Neural progenitor cell (in vitro differentiated cells): Measurements from ENCODE around the gene PQBP1. TPM values are rescaled to one million over a fixed set of nuclear protein-coding genes. Genes with fewer than 3 reads are reported as not detected.

Experiments used
- DNase-seq: peaks from one replicate; pipeline ENCODE4 v3.0.0-alpha.2; 2016; ENCODE audit warnings: low spot score
- H2AFZ ChIP-seq: fragments of 200-600 bp; sonication (generic); replicated peaks from 2 replicates; pipeline ENCODE4 v1.6.1; 2016; ENCODE audit warnings: antibody characterized with exemption
- H3F3A ChIP-seq: fragments of 200-600 bp; sonication (generic); 2 replicates; pipeline ENCODE4 v1.6.1; 2016; ENCODE audit warnings: antibody characterized with exemption, low read depth
- H3K27ac ChIP-seq: fragments of 200-600 bp; sonication (generic); 2 replicates; pipeline ENCODE4 v1.5.1; 2016; ENCODE audit warnings: mild to moderate bottlenecking
- H3K27me3 ChIP-seq: fragments of 200-600 bp; sonication (generic); 2 replicates; pipeline ENCODE4 v1.6.1; 2016; ENCODE audit warnings: mild to moderate bottlenecking, moderate library complexity
- H3K36me3 ChIP-seq: fragments of 200-600 bp; sonication (generic); 2 replicates; pipeline ENCODE4 v1.5.1; 2016
- H3K4me1 ChIP-seq: fragments of 200-600 bp; sonication (generic); 2 replicates; pipeline ENCODE4 v1.6.1; 2016; ENCODE audit warnings: mixed run types
- H3K4me2 ChIP-seq: fragments of 200-600 bp; sonication (generic); 2 replicates; pipeline ENCODE4 v1.6.1; 2016
- H3K4me3 ChIP-seq: fragments of 200-600 bp; sonication (generic); 2 replicates; pipeline ENCODE4 v1.5.1; 2016
- H3K79me2 ChIP-seq: fragments of 200-600 bp; sonication (generic); 2 replicates; pipeline ENCODE4 v1.6.1; 2016; ENCODE audit warnings: low read depth
- H3K9ac ChIP-seq: fragments of 200-600 bp; sonication (generic); 2 replicates; pipeline ENCODE4 v1.6.1; 2016
- H3K9me3 ChIP-seq: fragments of 200-600 bp; sonication (generic); 2 replicates; pipeline ENCODE4 v1.5.1; 2016; ENCODE audit warnings: low read depth
- H4K20me1 ChIP-seq: fragments of 200-600 bp; sonication (generic); 2 replicates; pipeline ENCODE4 v1.6.1; 2016; ENCODE audit warnings: low read depth
- H3K27ac Mint-ChIP-seq: 3 replicates; pipeline ENCODE4 v1.8.0; 2021; ENCODE audit warnings: mixed read lengths
- H3K27me3 Mint-ChIP-seq: 2 replicates; pipeline ENCODE4 v1.8.0; 2022; ENCODE audit warnings: low read depth, mild to moderate bottlenecking, inconsistent platforms, moderate library complexity, mixed read lengths; ENCODE audit not compliant: insufficient read depth
- H3K36me3 Mint-ChIP-seq: 3 replicates; pipeline ENCODE4 v1.8.0; 2021; ENCODE audit warnings: mixed read lengths
- H3K4me1 Mint-ChIP-seq: 3 replicates; pipeline ENCODE4 v1.8.0; 2021; ENCODE audit warnings: mixed read lengths
- H3K4me3 Mint-ChIP-seq: 3 replicates; pipeline ENCODE4 v1.8.0; 2021; ENCODE audit warnings: mild to moderate bottlenecking, moderate library complexity, mixed read lengths
- H3K9me3 Mint-ChIP-seq: 3 replicates; pipeline ENCODE4 v1.8.0; 2020; ENCODE audit warnings: mixed read lengths
- CTCF ChIP-seq: fragments of 200-600 bp; sonication (generic); IDR thresholded peaks from 2 replicates; pipeline ENCODE4 v1.5.1; 2017; ENCODE audit warnings: antibody characterized with exemption, mild to moderate bottlenecking
- EZH2 ChIP-seq: fragments of 200-600 bp; sonication (generic); IDR thresholded peaks from 2 replicates; pipeline ENCODE4 v1.6.1; 2017; ENCODE audit warnings: antibody characterized with exemption, mild to moderate bottlenecking, moderate library complexity
- EZH2phosphoT487 ChIP-seq: fragments of 200-600 bp; sonication (generic); IDR thresholded peaks from 2 replicates; pipeline ENCODE4 v1.6.1; 2017; ENCODE audit warnings: antibody characterized with exemption
- total RNA-seq: library from RNA; depleted of rRNA; stranded (reverse); fragments of >200 nt; gene quantifications from 2 replicates; pipeline ENCODE4 v1.2.3, GENCODE V29; 2015; ENCODE audit warnings: low replicate concordance

Gene PQBP1
- total RNA-seq, 1 donor from 2014 or later: 26.9 TPM

- Histone ChIP-seq H3K36me3 (no peaks in the 10 kb centered on the region), H3F3A (peaks cover 3% of the 10 kb centered on the region), H3K4me2 (no peak overlapping the region), H3K79me2 (peaks cover 35% of the 10 kb centered on the region), H3K4me1 (no peaks in the 10 kb centered on the region), H3K4me3 (no peak overlapping the region), H4K20me1 (peaks cover 15% of the 10 kb centered on the region), H3K9ac (no peak overlapping the region), H3K27ac (no peak overlapping the region), H3K9me3 (no peaks in the 10 kb centered on the region), H3K27me3 (no peaks in the 10 kb centered on the region), H2AFZ (no peak overlapping the region)
- Mint-ChIP-seq H3K4me1 (no peaks in the 10 kb centered on the region), H3K27ac (no peak overlapping the region), H3K4me3 (peak overlapping the region; percentile 27), H3K36me3 (peaks cover 10% of the 10 kb centered on the region), H3K27me3 (peaks cover 2% of the 10 kb centered on the region), H3K9me3 (peaks cover 14% of the 10 kb centered on the region)
- TF ChIP-seq CTCF (no peak), EZH2 (no peak)
- no peak for DNase-seq
Measured at GRCh38 chrX:48934581-48935300, 37.0 kb downstream of the PQBP1 start.

GRCh38 chrX:48935301-48935670 is 37.6 kb downstream of the PQBP1 start:
- no peaks in the 10 kb centered on the region for H3K9me3 ChIP-seq
- H3K4me3 Mint-ChIP-seq: no peak overlapping the region

GRCh38 chrX:48936429-48937053 is 38.8 kb downstream of the PQBP1 start:
- Mint-ChIP-seq H3K4me1 (no peaks in the 10 kb centered on the region), H3K9me3 (peaks cover 10% of the 10 kb centered on the region), H3K27me3 (peaks cover 2% of the 10 kb centered on the region), H3K27ac (no peak overlapping the region), H3K36me3 (peaks cover 7% of the 10 kb centered on the region), H3K4me3 (no peak overlapping the region)
- Histone ChIP-seq H4K20me1 (peaks cover 15% of the 10 kb centered on the region), H3K27me3 (no peaks in the 10 kb centered on the region), H2AFZ (no peak overlapping the region), H3K27ac (no peak overlapping the region), H3K4me2 (peak overlapping the region; percentile 33), H3K79me2 (peaks cover 51% of the 10 kb centered on the region), H3F3A (peaks cover 3% of the 10 kb centered on the region), H3K36me3 (no peaks in the 10 kb centered on the region), H3K4me1 (no peaks in the 10 kb centered on the region), H3K9me3 (no peaks in the 10 kb centered on the region), H3K4me3 (no peak overlapping the region), H3K9ac (no peak overlapping the region)
- DNase-seq: no peak
- TF ChIP-seq CTCF (no peak), EZH2 (no peak), EZH2phosphoT487 (no peak)

More at GRCh38 chrX:48935301-48935670, 37.6 kb downstream of the PQBP1 start:
- H3K27ac Mint-ChIP-seq: no peak overlapping the region
- Histone ChIP-seq H3K36me3 (no peaks in the 10 kb centered on the region), H3K4me3 (no peak overlapping the region), H3F3A (peaks cover 3% of the 10 kb centered on the region), H3K4me1 (no peaks in the 10 kb centered on the region), H4K20me1 (peaks cover 15% of the 10 kb centered on the region), H3K27ac (no peak overlapping the region), H2AFZ (no peak overlapping the region), H3K79me2 (peaks cover 41% of the 10 kb centered on the region), H3K27me3 (no peaks in the 10 kb centered on the region), H3K9ac (no peak overlapping the region), H3K4me2 (no peak overlapping the region)
- H3K4me1 Mint-ChIP-seq: no peaks in the 10 kb centered on the region
- H3K36me3 Mint-ChIP-seq: peaks cover 7% of the 10 kb centered on the region
- no peak for DNase-seq
- H3K9me3 Mint-ChIP-seq: peaks cover 14% of the 10 kb centered on the region
- TF ChIP-seq EZH2 (no peak), CTCF (no peak), EZH2phosphoT487 (no peak)
- peaks cover 2% of the 10 kb centered on the region for H3K27me3 Mint-ChIP-seq
